NCI-H446 (cell line): ENCODE data around the gene FNTB.

Source experiments
- DNase-seq, 2 experiments: peaks; one replicate each; lab custom pipeline; 2025; lab: John Stamatoyannopoulos, UW

FNTB gene

DNA sequence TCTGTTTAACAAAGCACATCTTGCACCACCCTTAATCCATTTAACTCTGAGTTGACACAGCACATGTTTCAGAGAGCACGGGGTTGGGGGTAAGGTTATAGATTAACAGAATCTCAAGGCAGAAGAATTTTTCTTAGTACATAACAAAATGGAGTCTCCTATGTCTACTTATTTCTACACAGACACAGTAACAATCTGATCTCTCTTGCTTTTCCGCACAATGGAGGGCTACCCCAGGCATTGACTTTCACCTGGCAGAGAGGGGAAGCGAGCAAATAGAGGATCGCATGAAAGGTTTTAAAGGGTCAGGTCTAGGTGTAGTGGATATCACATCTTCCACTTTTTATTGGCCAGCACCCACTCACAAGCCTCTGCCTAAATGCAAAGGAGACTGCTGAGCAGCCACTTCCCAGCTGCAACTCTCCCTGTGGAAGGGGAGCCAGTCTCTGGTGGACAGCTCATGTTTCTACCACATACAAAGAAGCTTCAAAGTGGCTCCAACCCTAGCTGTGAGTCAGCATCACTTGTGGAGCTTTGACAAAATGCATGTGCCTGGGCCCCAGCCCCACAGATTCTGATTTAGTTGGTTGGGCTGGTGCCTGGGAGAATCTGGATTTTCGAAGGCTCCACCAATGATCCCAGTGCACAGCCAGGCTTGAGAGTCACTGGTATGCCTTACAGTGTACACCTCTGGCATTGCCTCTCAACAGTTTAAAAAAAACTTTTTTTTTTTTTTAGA lies 7.2 kb upstream of the FNTB start:
- no peak for DNase-seq

DNA sequence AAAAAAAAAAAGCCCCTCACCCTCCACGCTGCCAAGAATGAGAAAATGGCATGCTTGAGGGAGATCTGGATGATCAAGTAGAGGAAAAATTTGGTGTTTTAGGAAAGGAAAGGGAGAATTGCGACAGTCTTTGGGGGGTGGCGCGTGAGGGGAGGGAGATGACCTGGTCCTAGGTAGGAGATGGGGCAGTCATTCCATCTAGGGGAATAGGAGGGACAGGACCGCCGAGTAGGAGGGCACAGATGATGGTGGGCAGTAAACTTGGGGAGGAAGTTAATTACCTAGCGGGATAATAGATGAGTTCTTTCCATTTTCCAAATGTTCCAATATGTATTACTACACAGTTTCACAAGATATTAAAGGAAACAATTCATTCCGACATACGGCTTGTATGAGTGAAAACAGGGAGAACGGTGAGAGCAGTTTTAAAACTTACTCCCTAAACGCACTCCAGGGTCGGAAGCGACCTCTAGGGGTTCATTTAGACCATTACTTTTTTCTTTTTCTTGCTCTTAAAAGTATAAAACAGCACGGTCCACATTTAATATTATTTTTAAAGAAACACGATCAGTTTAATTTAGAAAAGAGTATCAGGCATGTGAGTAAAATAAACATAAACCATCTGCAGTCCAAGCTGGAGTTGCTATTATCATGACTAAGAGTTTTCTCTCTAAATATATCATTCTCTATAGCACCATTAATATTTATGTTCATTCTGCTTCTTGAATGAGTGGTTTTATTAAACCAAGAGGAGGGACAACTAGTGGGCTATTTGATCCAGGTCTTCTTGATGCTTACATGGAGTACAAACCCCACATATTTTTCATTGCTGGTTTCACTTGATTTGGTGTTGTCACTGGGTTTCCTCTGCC lies 3.0 kb upstream of the FNTB start:
- DNase-seq = peak; percentile 4 to 48

GRCh38 chr14:64987438-64987767 lies 708 bp downstream of the FNTB start:
- DNase-seq = no peak

GRCh38 chr14:64990296-64990695 lies 3.6 kb downstream of the FNTB start:
- DNase-seq = no peak

GRCh38 chr14:64990939-64991338 lies 4.2 kb downstream of the FNTB start:
- no peak for DNase-seq

GRCh38 chr14:64992328-64992885 lies 5.7 kb downstream of the FNTB start:
- no peak for DNase-seq

GRCh38 chr14:64993266-64993930 lies 6.7 kb downstream of the FNTB start:
- DNase-seq = no peak

DNA sequence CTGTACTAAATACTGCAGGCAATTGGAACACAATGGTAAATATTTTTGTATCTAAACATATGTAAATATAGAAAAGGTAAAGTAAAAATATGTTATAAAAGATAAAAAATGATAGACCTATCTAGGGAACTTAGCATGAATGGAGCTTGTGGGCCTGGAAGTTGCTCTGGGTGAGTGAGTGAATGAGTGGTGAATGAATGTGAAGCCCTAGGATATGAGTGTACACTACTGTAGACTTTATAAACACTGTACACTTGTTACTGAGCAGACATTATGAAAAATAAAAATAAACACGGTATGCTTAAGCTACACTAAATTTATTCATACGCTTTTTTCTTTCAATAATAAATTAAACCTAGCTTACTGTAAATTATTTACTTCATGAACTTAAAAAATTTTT lies 7.8 kb downstream of the FNTB start:
- DNase-seq = no peak

DNA sequence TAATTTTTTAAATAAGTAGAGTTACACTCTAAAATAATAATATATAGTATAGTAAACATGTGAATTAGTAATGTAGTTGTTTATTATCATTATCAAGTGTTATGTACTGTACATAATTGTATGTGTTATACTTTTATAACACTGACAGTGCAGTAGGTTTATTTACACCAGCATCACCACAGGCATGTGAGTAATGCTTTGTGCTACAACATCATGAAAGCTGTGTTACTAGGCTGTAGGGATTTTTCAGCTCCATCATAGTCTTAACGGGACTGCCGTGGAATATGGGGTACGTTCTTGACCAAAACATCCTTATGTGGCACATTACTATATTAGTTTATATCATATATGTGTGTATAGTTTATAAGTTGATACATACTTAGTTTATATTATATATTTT lies 8.6 kb downstream of the FNTB start:
- DNase-seq = no peak

DNA sequence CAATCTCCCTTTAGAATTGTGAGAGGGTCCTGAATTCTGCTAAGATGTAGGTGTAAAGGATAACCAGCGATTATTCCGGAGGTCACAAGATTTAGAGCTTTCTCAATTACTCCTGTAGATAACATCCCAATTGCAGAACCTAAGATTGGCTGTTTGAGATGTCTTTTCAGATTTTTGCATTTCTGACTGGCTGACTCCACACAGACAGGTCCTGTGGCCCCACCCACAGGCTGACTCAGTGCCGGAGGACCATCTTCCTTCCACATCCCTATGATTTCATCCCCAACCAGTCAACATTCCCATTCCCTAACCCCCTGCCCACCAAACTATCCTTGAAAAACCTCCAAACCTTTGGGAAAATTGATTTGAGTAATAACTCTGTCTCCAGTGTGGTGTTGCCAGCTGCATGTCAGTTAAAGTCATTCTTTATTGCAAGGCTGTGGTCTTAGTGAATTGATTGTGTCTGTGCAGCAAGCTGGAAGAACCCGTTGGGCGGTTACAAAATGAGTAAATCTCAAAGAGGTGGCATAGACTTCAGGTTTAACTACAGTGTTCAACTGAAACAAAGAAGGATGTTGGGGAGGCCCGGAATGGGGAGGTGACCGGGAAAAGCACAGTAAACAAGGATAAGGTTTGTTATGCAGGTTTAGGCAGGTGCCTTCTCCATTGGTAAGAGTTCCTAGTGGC lies 10.6 kb downstream of the FNTB start:
- DNase-seq = no peak

DNA sequence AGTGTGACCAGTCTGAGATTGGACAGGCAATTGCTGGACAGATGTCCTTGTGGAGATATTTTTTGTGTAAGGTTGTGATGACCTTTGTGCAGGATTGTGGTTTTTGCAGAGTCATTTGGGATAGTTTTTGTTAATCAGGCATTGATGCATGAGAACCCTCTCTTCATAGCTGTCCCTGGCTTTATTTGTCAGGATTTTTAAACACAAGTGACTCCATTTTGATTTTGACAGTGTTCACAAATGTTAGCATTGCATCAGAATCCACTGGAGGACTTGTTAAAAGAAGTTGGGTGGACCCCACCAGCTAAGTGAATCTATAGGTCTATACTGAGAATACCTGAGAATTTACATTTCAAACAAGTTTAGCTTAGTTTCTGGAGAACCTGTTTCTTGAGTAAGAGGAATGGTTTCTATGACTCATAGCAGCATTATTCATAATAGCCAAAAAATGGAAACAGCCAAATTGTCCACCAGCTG lies 11.8 kb downstream of the FNTB start:
- no peak for DNase-seq

GRCh38 chr14:65000898-65001591 lies 14.3 kb downstream of the FNTB start:
- DNase-seq = no peak

- no peak for DNase-seq
Observed at GRCh38 chr14:65001723-65002122, 15.0 kb downstream of the FNTB start.

- DNase-seq = no peak
Observed at GRCh38 chr14:65002586-65003210, 16.0 kb downstream of the FNTB start.

DNA sequence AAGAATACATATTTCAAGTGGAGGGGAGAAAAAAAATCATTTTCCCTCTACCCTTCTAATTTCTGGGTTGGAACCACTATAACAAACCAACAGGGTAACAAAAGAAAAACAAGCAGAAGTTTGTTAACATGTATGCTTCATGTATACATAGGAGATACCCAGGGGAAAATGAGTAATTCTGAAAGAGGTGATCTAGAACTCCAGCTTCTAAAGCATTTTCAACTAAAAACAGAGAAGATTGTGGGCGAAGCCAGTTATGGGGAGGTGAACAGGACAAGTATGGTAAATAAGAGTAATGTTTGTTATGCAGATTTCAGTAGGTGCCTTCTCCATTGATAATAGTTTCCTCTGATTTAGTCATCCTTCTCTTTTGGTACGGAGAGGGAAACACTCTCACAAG lies 16.7 kb downstream of the FNTB start:
- DNase-seq = no peak

- no peak for DNase-seq
Observed at GRCh38 chr14:65006261-65006721, 19.6 kb downstream of the FNTB start.

DNA sequence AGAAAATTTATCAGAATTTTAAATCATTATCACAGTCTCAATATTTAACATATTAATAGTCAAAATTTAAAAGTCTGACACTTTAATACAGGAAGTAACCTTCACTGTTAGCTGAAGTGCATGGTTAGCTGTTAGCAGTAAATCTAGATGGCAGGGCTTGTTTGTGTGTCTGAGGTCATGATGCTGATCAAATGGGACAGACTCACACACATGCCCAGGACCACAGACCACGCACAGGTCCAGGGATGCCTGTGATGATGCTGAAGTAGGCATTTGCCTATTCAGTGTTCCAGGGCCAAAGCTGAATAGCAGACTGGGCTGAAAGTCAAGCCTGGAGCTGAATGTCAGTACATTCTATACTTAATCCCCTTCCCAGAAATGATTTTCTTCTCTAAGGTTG lies 20.5 kb downstream of the FNTB start:
- no peak for DNase-seq

DNA sequence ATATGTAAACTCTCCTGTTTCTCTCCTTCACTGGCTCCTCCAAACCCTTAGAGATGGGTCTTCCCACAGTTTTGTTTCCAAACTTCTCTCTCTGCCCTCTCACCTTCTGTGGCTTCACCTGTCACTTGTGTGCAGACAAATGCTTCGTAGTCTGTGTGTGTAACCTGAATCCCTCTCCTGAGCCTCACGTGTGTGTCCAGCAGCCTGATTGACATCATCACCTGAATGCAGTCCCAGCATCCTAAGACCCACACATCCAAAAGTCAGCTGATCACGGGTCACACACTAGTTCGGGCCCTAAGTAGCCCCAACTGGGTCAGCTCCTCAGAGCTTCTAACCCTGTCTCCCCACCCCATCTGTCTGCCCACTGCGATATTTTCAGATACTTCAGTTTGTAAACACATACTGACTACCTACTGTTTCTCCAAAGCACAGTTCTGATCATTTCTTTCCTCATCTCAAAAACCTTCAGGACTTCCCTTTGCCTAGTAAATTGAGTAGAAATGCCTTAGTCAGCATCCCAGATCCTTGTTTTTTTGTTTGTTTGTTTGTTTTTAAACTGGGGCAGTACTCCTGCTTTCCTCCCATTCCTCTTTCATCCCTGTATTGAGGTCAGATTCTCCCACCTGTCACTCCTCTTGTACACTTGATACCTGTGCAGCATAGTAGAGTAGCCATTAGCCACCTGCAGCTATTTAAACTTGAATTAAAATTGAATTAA lies 23.7 kb downstream of the FNTB start:
- no peak for DNase-seq

DNA sequence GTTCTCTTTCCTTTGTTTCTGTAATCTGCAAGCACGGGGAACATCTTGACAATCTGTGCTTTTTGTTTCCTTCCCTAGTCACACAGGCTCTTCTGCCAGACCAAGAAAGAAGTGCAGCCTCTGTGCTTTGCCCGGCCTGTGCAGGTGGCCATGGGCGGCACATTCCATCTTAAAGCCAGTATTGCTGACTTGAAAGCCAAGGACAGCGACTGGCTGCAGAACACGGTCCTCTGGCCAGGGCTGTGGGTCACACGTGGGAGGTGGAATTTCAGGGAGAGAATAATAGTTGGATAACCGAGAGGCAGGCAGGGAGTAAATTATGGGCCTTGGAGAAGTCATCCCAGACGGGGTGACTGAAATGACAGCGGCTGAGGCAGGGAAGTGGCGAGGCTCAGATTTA lies 24.8 kb downstream of the FNTB start:
- no peak for DNase-seq

GRCh38 chr14:65012353-65012752 lies 25.7 kb downstream of the FNTB start:
- no peak for DNase-seq
